ENCODE data around the gene PRAC1.

The PRAC1 gene

DNA sequence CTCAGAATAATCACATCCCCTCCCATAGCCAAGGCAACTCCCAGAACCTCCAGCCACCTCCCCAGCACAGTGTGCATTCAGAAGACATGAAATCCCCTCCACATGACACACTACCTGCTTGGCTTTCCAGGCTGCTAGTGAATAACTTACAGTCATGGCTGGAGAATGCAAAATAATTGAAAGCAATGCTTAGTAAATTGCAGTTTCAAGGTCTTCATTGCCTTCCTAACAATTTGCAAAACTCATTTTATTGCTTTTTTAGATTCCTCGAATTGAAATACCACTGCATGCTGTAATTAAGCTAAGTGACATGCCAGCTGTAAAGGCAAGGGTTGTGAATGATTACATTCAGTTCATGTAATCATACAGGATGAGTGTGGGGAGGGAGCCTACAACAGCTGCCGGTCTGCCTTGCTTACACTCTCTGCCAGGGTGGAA is 35.2 kb upstream of the PRAC1 start:
- DNase-seq (ENCODE audit: insufficient read length, low spot score) (no peak), FAIRE-seq (no peak)
- TF ChIP-seq, protein P1, sequence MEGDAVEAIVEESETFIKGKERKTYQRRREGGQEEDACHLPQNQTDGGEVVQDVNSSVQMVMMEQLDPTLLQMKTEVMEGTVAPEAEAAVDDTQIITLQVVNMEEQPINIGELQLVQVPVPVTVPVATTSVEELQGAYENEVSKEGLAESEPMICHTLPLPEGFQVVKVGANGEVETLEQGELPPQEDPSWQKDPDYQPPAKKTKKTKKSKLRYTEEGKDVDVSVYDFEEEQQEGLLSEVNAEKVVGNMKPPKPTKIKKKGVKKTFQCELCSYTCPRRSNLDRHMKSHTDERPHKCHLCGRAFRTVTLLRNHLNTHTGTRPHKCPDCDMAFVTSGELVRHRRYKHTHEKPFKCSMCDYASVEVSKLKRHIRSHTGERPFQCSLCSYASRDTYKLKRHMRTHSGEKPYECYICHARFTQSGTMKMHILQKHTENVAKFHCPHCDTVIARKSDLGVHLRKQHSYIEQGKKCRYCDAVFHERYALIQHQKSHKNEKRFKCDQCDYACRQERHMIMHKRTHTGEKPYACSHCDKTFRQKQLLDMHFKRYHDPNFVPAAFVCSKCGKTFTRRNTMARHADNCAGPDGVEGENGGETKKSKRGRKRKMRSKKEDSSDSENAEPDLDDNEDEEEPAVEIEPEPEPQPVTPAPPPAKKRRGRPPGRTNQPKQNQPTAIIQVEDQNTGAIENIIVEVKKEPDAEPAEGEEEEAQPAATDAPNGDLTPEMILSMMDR (IDR thresholded peaks at IDR 0.05; ENCODE audit: insufficient read depth, missing control alignments): no peak

DNA sequence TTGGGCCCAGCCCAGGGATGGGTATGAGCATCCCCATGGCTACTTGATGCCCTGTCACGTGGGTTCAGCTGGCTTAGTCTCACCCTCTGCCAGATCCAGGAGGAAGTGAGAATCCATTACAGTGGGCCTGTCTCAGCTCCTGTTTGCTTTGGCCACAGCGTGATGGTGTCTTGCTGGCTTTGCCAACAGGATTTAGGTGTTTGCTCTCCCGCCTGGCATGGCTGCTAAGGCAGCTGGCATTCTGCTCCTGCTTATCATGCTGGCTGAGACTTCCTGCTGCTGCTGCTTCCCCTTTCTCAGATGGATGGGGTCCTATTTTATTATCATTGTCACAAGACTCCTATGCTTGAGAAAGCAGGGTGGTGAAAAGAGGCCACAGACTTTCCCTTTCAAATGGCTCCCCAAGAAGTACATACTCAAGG is 34.5 kb upstream of the PRAC1 start:
- FAIRE-seq: no peak
- DNase-seq (ENCODE audit: insufficient read length, low spot score): no peak
- TF ChIP-seq, protein P1 (IDR thresholded peaks at IDR 0.05; ENCODE audit: insufficient read depth, missing control alignments): no peak

DNA sequence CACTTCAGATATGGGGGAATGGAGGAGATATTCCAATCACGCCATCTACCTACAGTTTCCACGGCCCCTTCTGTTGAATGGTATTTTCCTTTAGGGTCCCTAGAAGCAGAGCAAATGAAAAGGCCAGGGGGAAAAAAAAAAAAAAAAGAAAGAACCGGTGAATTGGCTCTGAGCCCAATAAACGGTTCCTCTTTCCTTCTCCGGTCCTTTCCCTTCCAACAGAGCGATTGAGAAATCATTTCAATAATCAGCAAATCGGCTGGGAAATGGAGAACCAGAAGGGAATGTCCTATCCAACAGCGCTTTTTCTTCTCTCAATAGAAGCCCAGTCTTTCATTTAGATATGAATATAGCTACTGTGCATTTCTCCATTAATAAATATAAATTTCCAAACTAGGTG is 33.0 kb upstream of the PRAC1 start:
- TF ChIP-seq, protein P1 (IDR thresholded peaks at IDR 0.05; ENCODE audit: insufficient read depth, missing control alignments): no peak
- FAIRE-seq: no peak
- DNase-seq (ENCODE audit: insufficient read length, low spot score): no peak

DNA sequence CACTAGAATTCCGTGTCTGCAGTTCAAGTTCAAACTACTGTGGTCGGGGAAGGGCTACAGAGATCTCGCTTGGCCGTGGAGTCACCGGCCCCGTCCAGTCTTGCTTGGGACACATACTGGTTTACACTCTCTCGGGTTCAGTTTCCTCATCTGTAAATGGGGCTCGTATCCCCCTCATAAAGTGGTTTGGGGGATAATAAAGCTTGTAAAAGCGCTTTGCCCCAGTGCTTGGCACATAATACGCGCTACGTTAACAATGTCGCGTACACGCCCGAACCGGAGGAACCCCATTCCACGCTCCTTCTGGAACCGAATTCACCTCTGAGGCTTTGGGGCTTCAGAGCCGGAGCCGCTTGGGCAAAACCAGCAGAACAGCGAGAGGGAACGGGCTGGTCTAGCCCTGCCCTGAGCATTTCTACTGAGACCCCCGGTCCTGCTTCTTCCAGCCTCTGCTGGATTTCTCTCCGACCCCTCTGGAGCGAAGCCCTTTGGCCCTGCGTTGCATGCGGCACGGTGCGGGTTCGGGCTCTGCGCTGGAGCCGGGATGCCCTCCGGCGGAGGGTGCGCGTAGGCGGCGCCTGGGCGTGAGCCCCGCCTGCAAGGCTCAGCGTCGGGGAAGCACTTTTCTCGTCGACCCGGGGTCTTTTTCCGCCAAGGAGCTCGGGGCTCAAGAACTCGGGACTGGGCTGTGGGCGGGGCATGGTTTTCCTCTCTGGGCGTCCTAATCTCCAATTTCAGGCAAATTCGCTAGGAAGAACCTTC is 32.4 kb upstream of the PRAC1 start:
- DNase-seq (ENCODE audit: insufficient read length, low spot score): no peak
- no peak for FAIRE-seq
- TF ChIP-seq, protein P1 (IDR thresholded peaks at IDR 0.05; ENCODE audit: insufficient read depth, missing control alignments): no peak

DNA sequence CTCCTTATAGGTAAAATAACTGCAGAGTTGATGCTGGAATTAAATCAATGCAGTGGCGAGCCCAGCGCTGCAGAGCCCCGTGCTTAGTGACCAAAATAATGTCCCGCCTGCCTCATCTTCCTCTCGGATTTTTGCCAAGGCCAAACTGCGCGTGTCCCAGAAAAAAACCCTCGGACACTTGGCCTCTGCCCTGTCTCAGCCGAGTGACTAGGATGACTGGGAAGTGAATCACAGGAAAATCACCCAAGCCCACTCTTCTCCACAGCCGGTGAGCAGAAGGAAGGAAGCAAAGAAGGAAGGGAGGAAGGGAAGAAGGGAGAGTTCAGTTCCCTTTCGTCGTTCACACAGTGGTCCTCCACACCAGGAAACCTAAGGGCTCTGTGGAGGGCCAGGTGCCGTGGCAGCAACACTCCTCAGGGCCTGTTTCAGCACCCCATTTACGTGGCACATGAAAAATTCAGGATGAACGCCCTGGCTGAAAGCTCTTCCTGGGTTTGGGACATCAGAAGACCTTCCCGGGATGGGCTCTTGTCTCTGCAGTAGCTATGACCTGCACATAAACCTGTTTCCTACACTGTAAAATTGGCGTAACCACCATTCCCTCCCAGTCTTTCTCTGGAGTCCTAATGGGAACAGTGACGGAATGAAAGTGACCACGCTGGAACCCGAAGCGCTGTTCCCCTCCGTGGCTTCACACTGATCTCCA is 31.6 kb upstream of the PRAC1 start:
- DNase-seq (ENCODE audit: insufficient read length, low spot score) (no peak), FAIRE-seq (no peak)
- TF ChIP-seq, protein P1 (IDR thresholded peaks at IDR 0.05; ENCODE audit: insufficient read depth, missing control alignments): no peak

DNA sequence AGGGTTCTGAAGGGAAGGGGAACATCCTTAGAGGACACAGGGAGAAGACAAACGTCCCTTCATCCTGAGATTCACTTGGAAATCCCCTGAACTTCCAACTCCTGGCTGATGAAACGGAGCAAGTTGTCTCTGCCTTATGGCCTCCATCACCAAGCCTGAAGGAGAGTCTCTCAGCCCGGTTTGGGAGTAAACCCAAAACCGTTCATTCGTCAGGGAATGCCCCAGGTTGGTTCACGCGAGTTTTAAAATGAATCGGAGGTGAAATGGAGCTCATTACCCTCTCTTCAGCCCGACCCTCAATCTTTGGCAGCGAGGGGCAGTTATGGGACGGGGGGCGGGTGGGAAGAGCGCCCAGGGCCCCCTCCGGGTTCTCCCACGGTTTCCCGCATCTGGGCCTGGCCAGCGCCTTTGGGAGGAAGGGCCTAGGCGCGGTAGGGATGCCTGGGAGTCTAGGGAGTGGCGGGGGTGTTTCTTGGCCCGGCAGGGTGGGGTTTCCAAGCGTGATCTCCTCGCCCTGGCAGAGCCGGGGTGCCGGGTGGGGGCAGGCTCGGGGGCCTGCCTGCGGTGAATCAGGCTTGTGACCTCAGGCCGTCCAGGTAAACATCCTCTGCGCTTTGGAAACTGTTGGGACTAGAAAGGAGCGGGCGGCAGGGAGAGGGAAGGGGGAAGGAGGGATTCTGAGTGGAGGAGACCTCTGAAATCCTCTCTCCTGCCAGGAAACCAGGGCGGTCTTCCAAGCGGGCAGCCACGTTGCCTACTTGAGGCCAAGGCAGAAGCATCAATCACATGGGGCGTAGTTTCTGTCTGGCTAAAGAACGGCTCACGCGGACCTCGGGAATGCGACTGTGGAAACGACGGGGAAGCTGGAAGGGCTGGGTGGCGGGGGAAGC is 30.3 kb upstream of the PRAC1 start:
- DNase-seq (ENCODE audit: insufficient read length, low spot score): no peak
- TF ChIP-seq, protein P1 (IDR thresholded peaks at IDR 0.05; ENCODE audit: insufficient read depth, missing control alignments): no peak

More for the DNA sequence above, 30.3 kb upstream of the PRAC1 start:
- FAIRE-seq: no peak
